Measurements from ENCODE around the gene CTNNBL1.

Gene CTNNBL1

DNA sequence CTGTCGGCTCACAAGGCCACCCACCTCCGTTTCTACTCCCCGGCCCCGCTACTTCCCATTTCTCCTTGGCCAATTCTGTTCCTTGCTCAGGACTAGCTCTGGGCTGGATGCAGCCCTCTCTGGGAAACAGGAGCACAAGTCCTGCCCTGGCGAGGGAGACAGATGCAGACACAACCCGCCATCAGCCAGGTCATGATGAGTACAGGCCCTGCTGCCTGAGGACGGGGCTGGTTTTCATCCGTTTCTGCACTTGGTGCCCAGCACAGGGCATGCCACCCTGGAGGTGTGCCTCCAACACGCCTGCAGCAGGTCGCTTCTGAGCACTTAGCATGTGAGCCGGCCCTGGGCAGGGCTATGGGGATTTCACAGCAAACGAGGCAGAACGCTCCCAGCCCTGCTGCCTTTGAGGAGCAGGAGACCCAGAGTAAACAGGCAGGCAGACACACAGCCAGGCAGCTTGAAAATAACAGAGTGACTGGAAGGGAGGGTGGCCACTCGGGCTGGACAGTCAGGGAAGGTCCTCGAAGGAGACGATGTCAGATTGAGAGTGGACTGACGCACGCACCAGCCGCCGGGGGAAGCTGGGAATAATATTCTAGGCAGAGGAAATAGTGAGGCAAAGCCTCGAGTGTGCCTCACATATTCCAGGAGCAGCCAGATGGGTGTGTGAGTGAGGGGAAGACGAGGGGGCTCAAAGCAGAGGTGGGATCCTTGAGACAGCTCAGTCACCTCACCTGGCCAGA, 187.9 kb downstream of the CTNNBL1 start:
- DNase-seq: peak; percentile 35

- DNase-seq: peak; percentile 89
Observed at GRCh38 chr20:37882961-37883712, 189.3 kb downstream of the CTNNBL1 start.

DNA sequence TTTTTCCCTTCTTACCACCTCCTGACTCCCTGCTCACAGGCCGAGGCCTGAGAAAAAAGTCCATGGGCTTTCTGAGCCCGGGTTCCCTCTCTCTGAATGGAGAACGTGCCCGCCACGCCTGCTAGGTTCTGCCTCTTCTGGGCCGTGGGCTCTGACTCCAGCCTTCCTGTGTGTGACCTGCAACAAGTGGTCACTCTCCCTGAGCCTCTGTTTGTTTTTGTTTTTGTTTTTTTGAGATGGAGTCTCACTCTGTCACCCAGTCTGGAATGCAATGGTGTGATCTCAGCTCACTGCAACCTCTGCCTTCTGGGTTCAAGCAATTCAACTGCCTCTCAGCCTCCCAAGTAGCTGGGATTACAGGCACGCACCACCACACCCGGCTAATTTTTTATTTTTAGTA, 191.2 kb downstream of the CTNNBL1 start:
- no peak for DNase-seq

GRCh38 chr20:37885593-37886503, 192.0 kb downstream of the CTNNBL1 start:
- no peak for DNase-seq

DNA sequence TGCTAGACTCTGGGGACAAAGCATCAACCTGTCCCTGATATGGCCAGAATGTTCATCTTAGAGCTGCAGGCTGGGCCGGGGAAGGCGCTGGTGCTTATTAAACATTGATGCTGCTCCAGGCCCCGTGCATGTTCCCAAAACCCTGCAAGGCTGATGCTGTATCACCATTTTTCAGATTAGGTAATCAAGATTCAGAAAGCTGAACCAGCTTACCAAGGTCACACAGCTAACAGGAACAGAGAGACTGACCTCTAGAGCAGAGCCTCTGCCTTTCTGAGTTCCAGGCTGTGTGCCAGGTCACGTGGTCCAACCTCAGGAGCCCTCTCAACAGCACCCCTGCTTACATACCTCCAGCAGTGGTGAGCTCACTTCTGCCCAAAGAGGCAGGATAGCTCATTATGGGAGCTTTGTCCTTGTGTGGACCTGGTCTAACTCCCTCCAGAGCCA, 193.0 kb downstream of the CTNNBL1 start:
- peak; percentile 32 for DNase-seq

DNA sequence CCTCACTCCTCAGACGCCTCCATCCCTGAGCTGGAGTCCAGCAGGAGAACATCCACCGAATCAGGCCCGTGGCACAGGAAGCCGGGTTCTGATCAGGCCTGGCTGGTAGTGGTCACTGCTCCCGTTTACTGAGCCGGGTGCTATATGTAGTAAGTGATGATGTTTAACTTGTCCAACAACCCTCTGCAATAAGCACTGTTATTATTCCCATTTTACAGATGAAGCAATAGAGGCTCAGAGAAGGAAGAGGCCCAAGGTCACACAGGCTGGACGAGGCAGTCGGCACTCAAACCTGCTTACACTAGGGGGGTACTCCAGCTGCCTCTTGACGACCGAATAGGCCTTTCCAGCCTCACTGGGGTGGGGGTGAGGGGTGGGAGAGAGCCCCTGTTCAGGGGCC, 194.8 kb downstream of the CTNNBL1 start:
- no peak for DNase-seq

GRCh38 chr20:37890108-37890507, 196.3 kb downstream of the CTNNBL1 start:
- DNase-seq: no peak

DNA sequence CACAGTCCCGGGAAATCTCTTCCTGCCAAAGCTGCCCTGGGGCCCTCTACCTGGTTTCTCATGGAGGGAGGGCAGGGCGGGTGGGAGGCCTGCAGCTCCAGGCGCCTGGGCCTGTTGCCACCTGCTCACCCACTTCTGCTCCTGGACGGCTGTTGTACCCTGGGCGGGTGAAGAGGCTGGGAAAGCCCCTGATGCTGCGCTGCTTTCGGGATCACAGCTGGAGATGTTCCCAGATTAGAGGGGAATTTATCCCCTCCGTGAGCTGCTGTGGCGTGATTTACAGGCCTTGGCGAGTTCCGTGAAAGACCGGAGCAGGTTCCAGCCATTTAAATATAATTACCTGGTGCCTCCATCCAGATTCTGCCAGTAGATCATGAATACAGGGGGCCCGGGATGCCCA, 196.8 kb downstream of the CTNNBL1 start:
- DNase-seq: peak; percentile 77

DNA sequence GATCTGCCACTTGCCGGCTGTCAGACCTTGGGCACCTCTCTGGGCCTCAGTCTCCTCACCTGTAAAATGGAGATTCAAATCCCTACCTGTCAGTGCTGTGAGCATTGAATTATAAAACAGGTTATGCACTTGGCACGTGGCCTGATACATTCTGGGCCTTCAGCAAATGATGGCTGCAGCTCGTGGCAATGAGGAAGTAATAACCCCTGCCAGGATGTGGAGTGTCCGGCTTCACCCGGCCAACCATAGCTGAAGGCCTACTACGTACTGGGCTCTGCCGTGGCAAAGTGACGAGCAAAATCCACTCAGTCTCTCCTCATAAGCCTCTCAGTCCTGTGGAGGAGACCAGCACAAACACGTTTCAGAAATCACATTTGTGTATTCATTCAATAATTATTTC, 198.2 kb downstream of the CTNNBL1 start:
- no peak for DNase-seq

- no peak for DNase-seq
Observed at GRCh38 chr20:37893566-37894241, 199.9 kb downstream of the CTNNBL1 start.

DNA sequence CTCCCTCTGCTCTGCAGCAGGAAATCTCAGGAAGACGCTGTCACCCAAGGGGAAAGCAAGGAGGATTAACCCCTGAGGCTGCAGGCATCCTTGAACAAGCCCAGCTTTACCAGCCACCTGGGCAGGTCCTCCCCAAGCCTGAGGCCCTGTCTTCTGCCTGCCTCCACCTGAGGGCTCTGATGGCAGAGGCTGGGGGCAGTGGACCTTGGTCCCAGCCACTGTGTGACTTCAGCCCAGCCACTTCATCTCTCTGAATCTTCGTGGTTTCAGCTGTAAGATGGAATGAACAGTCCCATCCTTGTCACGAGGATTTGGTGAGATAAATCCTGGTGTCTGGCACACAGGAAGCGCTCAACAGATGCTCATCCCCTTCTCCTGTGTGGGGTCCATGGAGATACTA, 200.6 kb downstream of the CTNNBL1 start:
- DNase-seq: no peak

- no peak for DNase-seq
Observed at GRCh38 chr20:37895166-37895565, 201.3 kb downstream of the CTNNBL1 start.

GRCh38 chr20:37896932-37897548, 203.2 kb downstream of the CTNNBL1 start:
- DNase-seq: no peak

DNA sequence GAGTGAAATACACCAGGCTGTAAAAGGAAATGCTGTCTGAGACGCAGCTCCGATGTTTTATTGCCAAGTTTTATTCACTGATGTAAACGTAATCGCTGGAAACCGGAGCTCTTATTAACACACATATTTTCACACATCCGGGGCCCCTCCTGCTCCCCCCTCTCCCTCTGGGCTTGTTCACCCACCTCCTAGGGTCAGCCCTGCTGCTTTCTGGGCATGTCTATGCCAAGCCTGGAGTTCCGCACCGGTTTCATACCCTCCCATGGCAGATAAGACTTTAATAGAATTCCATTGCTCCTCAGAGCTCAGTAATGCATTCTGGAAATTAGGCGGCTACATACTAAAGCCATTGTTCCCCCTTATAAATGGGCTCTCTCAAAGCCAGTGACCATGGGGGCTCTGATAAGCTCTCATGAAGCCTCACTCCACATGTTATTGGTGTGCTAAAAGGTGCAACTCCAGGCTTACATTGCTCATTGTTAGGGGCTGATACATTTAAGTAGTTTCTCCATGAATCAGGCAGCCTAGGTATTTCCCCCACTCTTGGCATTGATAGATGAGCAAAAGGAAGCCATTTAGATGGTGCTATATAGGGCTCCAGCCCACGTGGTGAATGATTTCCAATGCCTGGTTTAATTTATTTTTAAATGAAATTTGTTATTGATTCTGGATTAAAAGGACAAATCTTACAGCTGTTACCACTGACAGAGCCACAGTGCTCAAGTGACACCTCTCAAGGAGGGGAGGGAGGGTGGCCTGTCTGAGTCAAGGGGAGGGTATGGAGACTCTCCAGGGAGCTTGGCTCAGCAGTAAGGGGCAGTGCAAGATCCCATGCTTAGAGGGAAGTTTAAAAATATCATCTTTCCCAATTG, 204.6 kb downstream of the CTNNBL1 start:
- DNase-seq: no peak

DNA sequence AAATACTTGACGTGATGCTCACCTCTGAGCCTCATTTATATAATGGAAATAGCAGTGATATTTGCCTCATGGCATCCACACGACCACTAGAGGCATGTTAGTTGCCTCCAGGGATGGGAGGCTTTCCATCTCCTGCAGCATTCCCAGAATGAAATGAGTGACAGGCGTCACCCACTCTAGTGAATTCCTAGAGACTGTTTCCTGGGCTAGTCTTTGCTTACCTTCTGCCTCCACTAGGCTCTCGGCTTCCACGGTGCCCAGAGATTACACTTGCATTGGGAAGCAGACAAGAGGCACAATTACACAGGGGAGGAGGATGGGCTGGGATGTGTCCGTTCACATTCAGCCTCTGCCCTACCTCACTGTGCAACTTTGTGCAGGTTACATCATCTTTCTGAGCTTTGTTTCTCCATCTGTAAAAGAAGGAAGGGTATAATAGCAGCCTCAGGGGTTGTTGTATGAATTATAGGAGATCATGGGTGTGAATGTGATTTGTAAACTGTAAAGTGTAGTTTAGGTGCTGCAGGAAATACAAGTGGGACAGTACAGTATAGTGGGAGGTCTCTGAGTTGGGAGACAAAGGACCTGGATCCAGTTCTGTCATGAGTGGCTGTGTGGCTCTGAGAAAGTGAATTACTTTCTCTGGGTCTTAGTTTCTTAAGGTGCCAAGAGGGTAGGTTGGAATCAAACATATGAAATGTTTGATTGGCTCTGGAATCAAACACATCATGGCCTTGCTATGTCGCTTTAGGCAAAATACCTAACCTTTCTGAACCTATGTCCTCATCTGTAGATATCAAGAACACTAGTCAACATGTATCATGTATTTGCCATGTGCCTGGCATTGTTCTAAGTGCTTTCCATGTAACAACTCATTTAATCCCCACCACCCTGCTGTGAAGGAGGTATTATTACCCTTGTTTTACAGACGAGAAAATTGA, 205.5 kb downstream of the CTNNBL1 start:
- DNase-seq: no peak

GRCh38 chr20:37901240-37901639, 207.4 kb downstream of the CTNNBL1 start:
- no peak for DNase-seq

GRCh38 chr20:37901654-37902503, 208.0 kb downstream of the CTNNBL1 start:
- DNase-seq: peak; percentile 29

GRCh38 chr20:37902504-37903313, 208.9 kb downstream of the CTNNBL1 start, which contains the start of gene VSTM2L:
TSS of gene VSTM2L (plus strand) at chr20:37903127. CDS start at chr20:37903351, 224 bp downstream.
- peak; percentile 47 for DNase-seq

Data from NCI-H2171 treated with DMSO at 0.1 percent for 48 hours (cell line).